GM12878 (cell line): ENCODE data around the gene MEIS2. TPM values are rescaled to one million over a fixed set of nuclear protein-coding genes. Genes with fewer than 3 reads are reported as not detected.

Source experiments
- ATAC-seq: fragments of 200-7000 bp; cut with Tn5 transposase; 3 replicates; pipeline ENCODE4 v1.9.1; 2020; ENCODE audit warnings: mild to moderate bottlenecking, moderate library complexity
- BruUV-seq: library from RNA; stranded (reverse); fragments of 400-500 nt; replicated peaks from 2 replicates; lab custom pipeline; 2021; lab: Mats Ljungman, UMichigan
- CTCF ChIA-PET: fragments of 300-600 bp; sonication (Branson Sonifier 250); formaldehyde crosslinking; extraction: SDS; loops from one replicate; lab custom pipeline; 2021; ENCODE audit warnings: inconsistent platforms; lab: Yijun Ruan, JAX
- POLR2A ChIA-PET: fragments of 350-600 bp; formaldehyde crosslinking; extraction: SDS; loops from one replicate; lab custom pipeline; 2021; ENCODE audit warnings: inconsistent platforms; lab: Charles Lee
- RAD21 ChIA-PET: fragments of 300-600 bp; sonication (Branson Sonifier 250); formaldehyde crosslinking; loops from one replicate; lab custom pipeline; 2023; ENCODE audit warnings: antibody characterized with exemption; ENCODE audit not compliant: unreplicated experiment; lab: Charles Lee
- SMC1A ChIA-PET: fragments of 300-600 bp; sonication (Branson Sonifier 250); formaldehyde crosslinking; loops from one replicate; lab custom pipeline; 2023; ENCODE audit not compliant: unreplicated experiment, uncharacterized antibody; lab: Charles Lee
- DNase-seq: peaks from one replicate; pipeline ENCODE4 v3.0.0-alpha.2; 2011; ENCODE audit warnings: low read depth, low spot score
- FAIRE-seq: peaks from 3 replicates; lab custom pipeline; 2011; peaks lifted over from hg19 to GRCh38; lab: Jason Lieb, UNC
- H2AFZ ChIP-seq: 2 replicates; pipeline ENCODE4 v1.6.0; 2011; ENCODE audit warnings: low read depth, low read length, control low read depth; ENCODE audit not compliant: control insufficient read depth
- H3K27ac ChIP-seq: 2 replicates; pipeline ENCODE4 v1.5.1; 2011; ENCODE audit warnings: control low read depth; ENCODE audit not compliant: control insufficient read depth, insufficient read depth
- H3K27me3 ChIP-seq, 2 experiments: replicated peaks in 1 of 2; 2 replicates each; pipeline versions ENCODE4 v1.6.0 to v1.6.1; 2011; ENCODE audit warnings: low read length in 1 of 2; ENCODE audit not compliant: control insufficient read depth in 2 of 2, insufficient read depth in 2 of 2
- H3K36me3 ChIP-seq, 2 experiments: 2 replicates each; pipeline ENCODE4 v1.5.1; 2011; ENCODE audit warnings: low read length in 1 of 2; ENCODE audit not compliant: control insufficient read depth in 2 of 2, insufficient read depth in 2 of 2
- H3K4me1 ChIP-seq: 2 replicates; pipeline ENCODE4 v1.6.1; 2011; ENCODE audit warnings: mild to moderate bottlenecking, low read length, moderate library complexity, mixed read lengths; ENCODE audit not compliant: control insufficient read depth, insufficient read depth
- H3K4me2 ChIP-seq: 2 replicates; pipeline ENCODE4 v1.6.0; 2011; ENCODE audit warnings: control low read depth; ENCODE audit not compliant: control insufficient read depth, insufficient read depth
- H3K4me3 ChIP-seq: fragments of 200-600 bp; sonication (generic); 2 replicates; pipeline ENCODE4 v1.5.1; 2016
- H3K79me2 ChIP-seq: 2 replicates; pipeline ENCODE4 v1.6.0; 2011; ENCODE audit warnings: low read length; ENCODE audit not compliant: control insufficient read depth, insufficient read depth
- H3K9ac ChIP-seq: 2 replicates; pipeline ENCODE4 v1.8.0; 2011; ENCODE audit warnings: low read length, control low read depth, mixed read lengths; ENCODE audit not compliant: control insufficient read depth, insufficient read depth
- H3K9me3 ChIP-seq: replicated peaks from 3 replicates; pipeline ENCODE4 v1.5.1; 2011; ENCODE audit warnings: mild to moderate bottlenecking, low read length; ENCODE audit not compliant: control insufficient read depth, insufficient read depth
- H4K20me1 ChIP-seq: 2 replicates; pipeline ENCODE4 v1.6.0; 2011; ENCODE audit not compliant: control insufficient read depth, insufficient read depth
- NR2F1 ChIP-seq: fragments of 450-650 bp; conservative IDR thresholded peaks from 2 replicates; pipeline ENCODE4 v1.6.1; 2017; ENCODE audit warnings: mild to moderate bottlenecking
- POLR2AphosphoS5 ChIP-seq: IDR thresholded peaks from 2 replicates; pipeline ENCODE4 v1.6.1; 2011; ENCODE audit warnings: mild to moderate bottlenecking, low read length, inconsistent platforms
- RUNX3 ChIP-seq: IDR thresholded peaks from 2 replicates; pipeline ENCODE4 v1.6.1; 2012; ENCODE audit warnings: low read length, inconsistent platforms
- WRNIP1 ChIP-seq: IDR thresholded peaks from 2 replicates; pipeline ENCODE4 v1.6.1; 2011; ENCODE audit warnings: low read depth, low read length, improper control_type of control experiment, borderline replicate concordance
- ZZZ3 ChIP-seq: IDR thresholded peaks from 2 replicates; pipeline ENCODE4 v1.6.1; 2011; ENCODE audit warnings: low read depth; ENCODE audit not compliant: control insufficient read depth, insufficient read length
- WGBS: methylation state at CpG from one replicate; pipeline ENCODE4 v1.1.6; 2016; ENCODE audit warnings: low lambda C conversion rate; ENCODE audit not compliant: insufficient replicate concordance, insufficient coverage; ENCODE audit errors: missing lambda C conversion rate; 5-methylcytosine and 5-hydroxymethylcytosine counted together
- in situ Hi-C: fragments of 300-500 bp; cut with MboI; formaldehyde crosslinking; loops from 9 replicates; pipeline ENCODE4 v1.14.3; 2018; ENCODE audit warnings: mixed read lengths
- intact Hi-C: fragments of 100-400 bp; cut with micrococcal nuclease; formaldehyde crosslinking; loops from one replicate; pipeline ENCODE4 v1.14.2; 2022; ENCODE audit not compliant: unreplicated experiment
- polyA plus RNA-seq, 11 experiments: library from polyadenylated mRNA; depleted of rRNA in 4 of 11; unstranded in 6 of 11; stranded (reverse) in 5 of 11; fragments of >200 nt; fragmentation: Nextera tagmentation in 4 of 11; fragmentation: Illumina TruSeq in 1 of 11; extraction: Ambion mirVana in 4 of 11; extraction: Trizol in 1 of 11; gene quantifications; 1 replicate in 1 of 11; 2 replicates in 10 of 11; pipeline versions ENCODE4 v1.2.1 to v1.2.3, GENCODE V29; 2011 to 2016; ENCODE audit warnings: inconsistent platforms in 2 of 11, missing spikeins in 2 of 11, low read depth in 1 of 11
- total RNA-seq, 4 experiments: library from RNA; depleted of rRNA in 3 of 4; stranded (reverse); fragments of >200 nt in 3 of 4; fragmentation: Illumina TruSeq in 1 of 4; extraction: Trizol in 1 of 4; gene quantifications; 2 replicates each; pipeline versions ENCODE4 v1.2.1 to v1.2.3, GENCODE V29; 2013 to 2021
- TF ChIP-seq, protein P1 (sequence below): fragments of 450-650 bp; IDR thresholded peaks from 2 replicates; pipeline ENCODE4 v1.6.1; 2017; ENCODE audit warnings: antibody characterized with exemption, mild to moderate bottlenecking, moderate library complexity

MEIS2 gene
- total and polyA plus RNA-seq, 10 of the 15 experiments (the other 5 are each of a cell fraction or from before 2014, with no cell fraction given) = 9.2 to 54.0 (median 20.4) TPM

DNA sequence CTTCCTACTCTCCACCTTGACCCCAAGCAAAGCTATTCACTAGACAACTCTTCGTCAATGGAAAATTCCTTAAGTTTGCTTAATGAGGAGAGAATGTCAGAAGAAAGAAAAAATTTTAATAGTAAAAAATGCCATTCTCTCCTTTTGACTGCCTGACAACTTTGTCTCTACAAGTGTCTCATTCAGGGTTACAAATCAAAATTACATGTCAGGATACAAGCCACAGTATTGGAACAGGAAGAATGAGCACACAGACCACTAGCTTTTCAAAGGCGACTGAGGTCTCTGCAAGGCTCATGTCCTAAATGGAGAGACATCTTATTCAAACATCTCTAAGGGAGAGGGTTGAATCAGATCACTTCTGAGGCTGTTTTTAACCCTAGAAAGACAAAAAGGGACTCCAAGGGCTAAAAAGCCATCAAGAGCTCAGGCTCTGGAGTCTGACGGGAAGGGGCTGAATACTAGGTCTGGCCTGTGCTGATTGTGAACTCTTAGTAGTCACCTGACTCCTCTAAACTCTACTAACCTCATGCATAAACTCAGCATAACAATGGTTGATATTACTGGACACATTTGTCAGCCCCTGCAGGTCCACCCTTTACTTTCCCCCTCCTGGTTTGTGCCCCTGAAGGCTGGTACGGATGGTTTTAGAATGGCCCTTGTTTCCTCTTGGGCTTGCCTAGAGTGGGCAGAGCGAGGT lies 12.8 kb upstream of the MEIS2 start (continued):
- TF ChIP-seq, protein P1, sequence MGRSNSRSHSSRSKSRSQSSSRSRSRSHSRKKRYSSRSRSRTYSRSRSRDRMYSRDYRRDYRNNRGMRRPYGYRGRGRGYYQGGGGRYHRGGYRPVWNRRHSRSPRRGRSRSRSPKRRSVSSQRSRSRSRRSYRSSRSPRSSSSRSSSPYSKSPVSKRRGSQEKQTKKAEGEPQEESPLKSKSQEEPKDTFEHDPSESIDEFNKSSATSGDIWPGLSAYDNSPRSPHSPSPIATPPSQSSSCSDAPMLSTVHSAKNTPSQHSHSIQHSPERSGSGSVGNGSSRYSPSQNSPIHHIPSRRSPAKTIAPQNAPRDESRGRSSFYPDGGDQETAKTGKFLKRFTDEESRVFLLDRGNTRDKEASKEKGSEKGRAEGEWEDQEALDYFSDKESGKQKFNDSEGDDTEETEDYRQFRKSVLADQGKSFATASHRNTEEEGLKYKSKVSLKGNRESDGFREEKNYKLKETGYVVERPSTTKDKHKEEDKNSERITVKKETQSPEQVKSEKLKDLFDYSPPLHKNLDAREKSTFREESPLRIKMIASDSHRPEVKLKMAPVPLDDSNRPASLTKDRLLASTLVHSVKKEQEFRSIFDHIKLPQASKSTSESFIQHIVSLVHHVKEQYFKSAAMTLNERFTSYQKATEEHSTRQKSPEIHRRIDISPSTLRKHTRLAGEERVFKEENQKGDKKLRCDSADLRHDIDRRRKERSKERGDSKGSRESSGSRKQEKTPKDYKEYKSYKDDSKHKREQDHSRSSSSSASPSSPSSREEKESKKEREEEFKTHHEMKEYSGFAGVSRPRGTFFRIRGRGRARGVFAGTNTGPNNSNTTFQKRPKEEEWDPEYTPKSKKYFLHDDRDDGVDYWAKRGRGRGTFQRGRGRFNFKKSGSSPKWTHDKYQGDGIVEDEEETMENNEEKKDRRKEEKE = no peak
- no peak for TF ChIP-seq NR2F1

DNA sequence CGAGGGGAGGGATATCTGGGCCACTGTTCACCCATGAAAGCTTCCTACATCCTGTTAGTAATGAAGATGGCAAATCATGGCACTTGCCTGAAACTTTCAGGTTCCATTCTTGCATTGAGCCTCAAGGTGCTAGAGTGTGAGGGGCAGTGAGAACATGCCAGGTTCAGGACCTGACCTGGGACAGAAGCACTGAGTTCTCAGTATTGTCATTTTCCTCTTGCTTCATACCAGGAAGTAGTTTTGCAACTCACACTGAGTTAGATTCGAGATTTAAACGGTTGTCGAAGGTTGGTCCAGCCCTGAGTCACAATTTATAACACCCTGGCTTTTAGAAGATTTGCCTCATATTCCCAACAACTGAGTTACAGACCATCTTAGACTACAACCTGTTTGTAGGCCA lies 11.8 kb upstream of the MEIS2 start:
- H3K27ac ChIP-seq = no peak overlapping the region
- H2AFZ ChIP-seq = no peak overlapping the region
- no TSS peak for BruUV-seq
- H3K9me3 ChIP-seq = no peaks in the 10 kb centered on the region
- 4% methylated on average over 4 of the region's 4 CpGs for WGBS
- H3K4me2 ChIP-seq = no peak overlapping the region
- H3K4me1 ChIP-seq = no peaks in the 10 kb centered on the region
- DNase-seq = no peak
- ChIA-PET POLR2A (no interaction called here), CTCF (interaction anchor here (0.5 to 1.4 kb wide), 2 partner anchors 23 to 228 kb away, joined by 3 read pairs; no protein-coding TSS in a partner anchor), RAD21 (no interaction called here), SMC1A (interaction anchor here (12.8 kb wide), 1 partner anchor 231 kb away, joined by 130 read pairs; no protein-coding TSS in a partner anchor)
- no peak for FAIRE-seq
- no peak overlapping the region for H3K4me3 ChIP-seq
- H3K36me3 ChIP-seq = no peaks in the 10 kb centered on the region
- intact Hi-C loops = no loop called here
- no peaks in the 10 kb centered on the region for H4K20me1 ChIP-seq
- H3K9ac ChIP-seq = no peak overlapping the region
- in situ Hi-C loops = no loop called here
- ATAC-seq = no peak; the same call in 1 of the 3 replicates
- H3K27me3 ChIP-seq = peaks cover 1 to 24% of the 10 kb centered on the region in 2 experiments
- no peaks in the 10 kb centered on the region for H3K79me2 ChIP-seq
- TF ChIP-seq POLR2AphosphoS5 (no peak), RUNX3 (no peak), ZZZ3 (no peak), WRNIP1 (no peak)
